Fibroblast of villous mesenchyme (primary cell): ENCODE data around the gene SPSB2. TPM values are rescaled to one million over a fixed set of nuclear protein-coding genes. Genes with fewer than 3 reads are reported as not detected.

Experiments used
- DNase-seq: peaks from one replicate; pipeline ENCODE4 v3.0.0-alpha.2; 2010; ENCODE audit warnings: low read depth
- H3K4me3 ChIP-seq: 2 replicates; pipeline ENCODE4 v1.5.1; 2011; ENCODE audit warnings: low read depth, mild to moderate bottlenecking, low read length
- CTCF ChIP-seq: IDR thresholded peaks from 2 replicates; pipeline ENCODE4 v1.5.1; 2012; ENCODE audit warnings: low read depth, mild to moderate bottlenecking, low read length; ENCODE audit not compliant: insufficient read depth
- total RNA-seq: library from RNA; depleted of rRNA; stranded (reverse); fragments of >200 nt; gene quantifications from 2 replicates; pipeline ENCODE4 v1.2.3, GENCODE V29; 2012

SPSB2 gene
- total RNA-seq, 1 donor: 6.0 TPM

DNA sequence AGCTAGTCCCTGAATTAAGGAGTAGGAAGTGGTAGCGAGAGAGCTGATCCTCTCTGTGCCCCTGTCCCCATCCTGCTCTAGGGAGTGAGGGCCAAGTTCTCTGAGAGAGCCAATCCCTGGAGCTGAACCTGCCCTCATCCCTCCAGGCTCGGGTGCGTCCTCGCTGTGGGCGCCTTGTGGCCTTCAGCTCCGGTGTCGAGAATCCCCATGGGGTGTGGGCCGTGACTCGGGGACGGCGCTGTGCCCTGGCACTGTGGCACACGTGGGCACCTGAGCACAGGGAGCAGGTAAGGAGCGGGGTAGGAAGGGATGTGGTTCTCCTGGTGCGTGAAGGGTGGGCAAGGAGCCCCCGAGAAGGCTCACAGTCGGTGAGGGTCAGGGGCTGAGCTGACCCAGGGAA lies 34.2 kb downstream of the SPSB2 start:
- TF ChIP-seq CTCF: no peak
- H3K4me3 ChIP-seq: no peak overlapping the region
- DNase-seq: no peak

GRCh38 chr12:6837370-6838060 lies 35.6 kb downstream of the SPSB2 start:
- no peak for TF ChIP-seq CTCF
- H3K4me3 ChIP-seq: no peak overlapping the region
- no peak for DNase-seq

DNA sequence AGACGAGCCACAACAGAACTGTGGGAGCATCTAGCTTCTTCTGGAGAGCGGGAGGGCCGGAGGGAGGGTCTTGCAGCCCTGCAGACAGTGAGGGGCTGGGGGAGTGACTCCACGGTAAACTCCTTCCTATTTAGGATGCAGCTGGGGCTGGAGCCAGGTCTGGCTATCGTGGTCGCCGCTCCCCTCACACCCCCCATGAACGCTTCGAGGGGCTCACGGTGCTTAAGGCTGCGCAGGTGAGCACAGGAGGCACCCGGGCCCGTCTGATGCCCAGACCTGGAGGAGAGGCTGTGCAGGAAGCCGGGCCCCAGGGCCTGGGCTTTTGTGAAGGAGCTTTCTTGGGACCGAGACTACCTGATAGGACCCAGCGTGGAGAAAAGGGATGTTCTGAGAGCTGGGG lies 36.3 kb downstream of the SPSB2 start:
- no peak for DNase-seq
- TF ChIP-seq CTCF: no peak
- no peak overlapping the region for H3K4me3 ChIP-seq

GRCh38 chr12:6834873-6835272 lies 38.2 kb downstream of the SPSB2 start:
- DNase-seq: no peak
- no peak overlapping the region for H3K4me3 ChIP-seq
- no peak for TF ChIP-seq CTCF

DNA sequence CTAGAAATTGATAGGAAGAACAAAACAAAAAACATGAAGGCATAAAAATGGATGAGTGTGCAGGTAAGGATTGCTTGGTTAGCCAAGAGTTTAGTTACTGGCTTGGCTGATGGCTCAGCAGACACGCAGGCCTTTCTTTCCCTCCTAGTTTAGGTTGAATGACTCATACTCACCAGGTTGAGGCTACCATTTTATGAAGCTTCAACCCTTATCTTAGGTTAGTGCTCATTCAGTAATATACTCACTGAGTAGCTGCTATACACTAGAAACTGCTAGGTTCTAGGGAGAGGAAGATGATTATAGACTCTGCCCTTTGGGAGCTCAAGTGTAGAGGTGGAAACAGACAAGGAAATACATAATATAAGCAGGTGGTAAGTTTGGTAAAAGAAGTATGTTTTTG lies 38.8 kb downstream of the SPSB2 start:
- H3K4me3 ChIP-seq: no peak overlapping the region
- no peak for DNase-seq
- no peak for TF ChIP-seq CTCF

- H3K4me3 ChIP-seq: no peak overlapping the region
- DNase-seq: no peak
- TF ChIP-seq CTCF: no peak
These were observed 39.8 kb downstream of the SPSB2 start for GRCh38 chr12:6833189-6833890.
